NCI-H1930 (cell line): ENCODE results near the gene ASCC1.
"Not testable (repeated sequence)": the region's sequence is repeated elsewhere in the genome, so short reads cannot be mapped to it uniquely, and the experiment has no call there.

Experiments
- DNase-seq, 2 experiments: peaks; one replicate each; lab custom pipeline; 2025; lab: John Stamatoyannopoulos, UW

The ASCC1 gene

GRCh38 chr10:72170263-72170662, 45.8 kb downstream of the ASCC1 start:
- DNase-seq = no peak

GRCh38 chr10:72167118-72167517, 49.0 kb downstream of the ASCC1 start:
- no peak for DNase-seq

GRCh38 chr10:72164617-72165016, 51.5 kb downstream of the ASCC1 start:
- DNase-seq = no peak

- DNase-seq = no peak
These were observed 53.1 kb downstream of the ASCC1 start for GRCh38 chr10:72162978-72163377.

- DNase-seq = no peak
These were observed 57.9 kb downstream of the ASCC1 start for GRCh38 chr10:72158176-72158575.

- no peak for DNase-seq
These were observed 59.9 kb downstream of the ASCC1 start for GRCh38 chr10:72156223-72156622.

GRCh38 chr10:72152286-72152685, 63.8 kb downstream of the ASCC1 start:
- no peak for DNase-seq

- DNase-seq = not testable (repeated sequence)
These were observed 65.2 kb downstream of the ASCC1 start for GRCh38 chr10:72150746-72151478.

GRCh38 chr10:72147324-72147584, 68.8 kb downstream of the ASCC1 start:
- not testable (repeated sequence) for DNase-seq

GRCh38 chr10:72146559-72147323, 69.3 kb downstream of the ASCC1 start:
- no peak for DNase-seq

- no peak for DNase-seq
These were observed 70.0 kb downstream of the ASCC1 start for GRCh38 chr10:72146071-72146470.

GRCh38 chr10:72145657-72146056, 70.4 kb downstream of the ASCC1 start:
- DNase-seq = no peak

- no peak for DNase-seq
These were observed 75.2 kb downstream of the ASCC1 start for GRCh38 chr10:72140850-72141249.

- no peak for DNase-seq
These were observed 75.9 kb downstream of the ASCC1 start for GRCh38 chr10:72140174-72140573.

- DNase-seq = no peak
These were observed 78.5 kb downstream of the ASCC1 start for GRCh38 chr10:72137583-72137982.

- not testable (repeated sequence) for DNase-seq
These were observed 79.9 kb downstream of the ASCC1 start for GRCh38 chr10:72136225-72136624.

- DNase-seq = no peak
These were observed 81.0 kb downstream of the ASCC1 start for GRCh38 chr10:72134785-72135767.

- DNase-seq = no peak
These were observed 82.6 kb downstream of the ASCC1 start for GRCh38 chr10:72133517-72133916.

- no peak for DNase-seq
These were observed 83.2 kb downstream of the ASCC1 start for GRCh38 chr10:72132854-72133253.

- DNase-seq = no peak
These were observed 88.5 kb downstream of the ASCC1 start for GRCh38 chr10:72127571-72127970.

- no peak for DNase-seq
These were observed 89.2 kb downstream of the ASCC1 start for GRCh38 chr10:72126872-72127232.

GRCh38 chr10:72126184-72126871, 89.7 kb downstream of the ASCC1 start:
- no peak for DNase-seq
